Epithelial cell of proximal tubule (primary cell): ENCODE data around the gene GIMAP5. TPM values are rescaled to one million over a fixed set of nuclear protein-coding genes. Genes with fewer than 3 reads are reported as not detected.

Experiments
- DNase-seq: peaks from one replicate; pipeline ENCODE4 v3.0.0-alpha.2; 2011; ENCODE audit warnings: low read depth
- H3K4me3 ChIP-seq: 2 replicates; pipeline ENCODE4 v1.5.1; 2011; ENCODE audit warnings: low read depth, mild to moderate bottlenecking, low read length
- CTCF ChIP-seq: conservative IDR thresholded peaks from 2 replicates; pipeline ENCODE4 v1.5.1; 2012; ENCODE audit warnings: low read depth, mild to moderate bottlenecking, low read length
- total RNA-seq: library from RNA; depleted of rRNA; stranded (reverse); fragments of >200 nt; gene quantifications from 2 replicates; pipeline ENCODE4 v1.2.3, GENCODE V29; 2015

GIMAP5 gene
- total RNA-seq, 1 donor from 2014 or later: not detected

- DNase-seq: no peak
- no peak overlapping the region for H3K4me3 ChIP-seq
- TF ChIP-seq CTCF: no peak
Observed at GRCh38 chr7:150781961-150782360, 44.7 kb downstream of the GIMAP5 start.

- no peak overlapping the region for H3K4me3 ChIP-seq
- TF ChIP-seq CTCF: no peak
- no peak for DNase-seq
Observed at GRCh38 chr7:150784120-150784736, 47.0 kb downstream of the GIMAP5 start.

- H3K4me3 ChIP-seq: no peak overlapping the region
- TF ChIP-seq CTCF: no peak
- DNase-seq: no peak
Observed at GRCh38 chr7:150784954-150785353, 47.7 kb downstream of the GIMAP5 start.

- DNase-seq: no peak
- peak; percentile 28 for TF ChIP-seq CTCF
- no peak overlapping the region for H3K4me3 ChIP-seq
Observed at GRCh38 chr7:150787321-150788281, 50.4 kb downstream of the GIMAP5 start.

GRCh38 chr7:150788474-150789269 lies 51.5 kb downstream of the GIMAP5 start:
- no peak overlapping the region for H3K4me3 ChIP-seq
- DNase-seq: no peak
- no peak for TF ChIP-seq CTCF

- H3K4me3 ChIP-seq: no peak overlapping the region
- no peak for DNase-seq
- no peak for TF ChIP-seq CTCF
Observed at GRCh38 chr7:150790416-150791075, 53.3 kb downstream of the GIMAP5 start.
